PC-3 (cell line): Measurements from ENCODE around the gene MRPL4. TPM values are rescaled to one million over a fixed set of nuclear protein-coding genes. Genes with fewer than 3 reads are reported as not detected.
"Not testable (repeated sequence)": the region's sequence is repeated elsewhere in the genome, so short reads cannot be mapped to it uniquely, and the experiment has no call there.

Experiments used
- ATAC-seq: fragments of 200-7000 bp; cut with Tn5 transposase; 2 replicates; pipeline ENCODE4 v1.9.1; 2020; ENCODE audit warnings: mild to moderate bottlenecking, moderate library complexity
- BruUV-seq: library from RNA; stranded (reverse); fragments of 400-500 nt; replicated peaks from 2 replicates; lab custom pipeline; 2021; lab: Mats Ljungman, UMichigan
- CTCF ChIA-PET: fragments of 300-600 bp; sonication (Branson Sonifier 250); formaldehyde crosslinking; loops from one replicate; lab custom pipeline; 2022; ENCODE audit warnings: antibody characterized with exemption; lab: Charles Lee
- POLR2A ChIA-PET: fragments of 300-600 bp; sonication (Branson Sonifier 250); formaldehyde crosslinking; loops from one replicate; lab custom pipeline; 2022; ENCODE audit warnings: antibody characterized with exemption; ENCODE audit not compliant: unreplicated experiment; lab: Charles Lee
- DNase-seq: peaks from one replicate; pipeline ENCODE4 v3.0.0-alpha.2; 2015
- H2AFZ ChIP-seq: fragments of 300-600 bp; sonication (generic); 2 replicates; pipeline ENCODE4 v1.6.0; 2016; ENCODE audit warnings: antibody characterized with exemption, low read length
- H3F3A ChIP-seq: fragments of 300-600 bp; sonication (generic); one replicate; pipeline ENCODE4 v1.6.0; 2017; ENCODE audit warnings: antibody characterized with exemption, low read length, control low read depth, mild to moderate bottlenecking; ENCODE audit not compliant: unreplicated experiment
- H3K27ac ChIP-seq: fragments of 300-600 bp; sonication (generic); 2 replicates; pipeline ENCODE4 v1.5.1; 2016; ENCODE audit warnings: mild to moderate bottlenecking, low read length
- H3K27me3 ChIP-seq: fragments of 300-600 bp; sonication (generic); 2 replicates; pipeline ENCODE4 v1.6.1; 2016; ENCODE audit warnings: low read length, mixed read lengths
- H3K36me3 ChIP-seq: fragments of 300-600 bp; sonication (generic); 2 replicates; pipeline ENCODE4 v1.6.1; 2016; ENCODE audit warnings: low read depth, mixed run types, low read length, mixed read lengths
- H3K4me1 ChIP-seq: fragments of 300-600 bp; sonication (generic); 2 replicates; pipeline ENCODE4 v1.5.1; 2016; ENCODE audit warnings: low read length; ENCODE audit not compliant: insufficient read depth
- H3K4me2 ChIP-seq: fragments of 300-600 bp; sonication (generic); 2 replicates; pipeline ENCODE4 v1.6.0; 2016; ENCODE audit warnings: low read length
- H3K4me3 ChIP-seq: fragments of 300-600 bp; sonication (generic); 2 replicates; pipeline ENCODE4 v1.5.1; 2016; ENCODE audit warnings: mild to moderate bottlenecking, low read length, mixed read lengths
- H3K79me2 ChIP-seq: fragments of 300-600 bp; sonication (generic); 2 replicates; pipeline ENCODE4 v1.6.1; 2017; ENCODE audit warnings: low read length, mixed read lengths
- H3K9ac ChIP-seq: fragments of 300-600 bp; sonication (generic); 2 replicates; pipeline ENCODE4 v1.6.0; 2016; ENCODE audit warnings: mild to moderate bottlenecking, low read length
- H3K9me2 ChIP-seq: fragments of 300-600 bp; sonication (generic); replicated peaks from 2 replicates; pipeline ENCODE4 v1.6.1; 2016; ENCODE audit warnings: mixed run types, low read length, mixed read lengths
- H3K9me3 ChIP-seq: fragments of 300-600 bp; sonication (generic); 2 replicates; pipeline ENCODE4 v1.6.1; 2016; ENCODE audit warnings: low read length, mixed read lengths
- H4K20me1 ChIP-seq: fragments of 300-600 bp; sonication (generic); 2 replicates; pipeline ENCODE4 v1.6.1; 2016; ENCODE audit warnings: low read length, mixed read lengths
- CTCF ChIP-seq: fragments of 300-600 bp; sonication (generic); conservative IDR thresholded peaks from 2 replicates; pipeline ENCODE4 v1.5.1; 2017; ENCODE audit warnings: antibody characterized with exemption, low read depth, mild to moderate bottlenecking, low read length
- EZH2 ChIP-seq: fragments of 300-600 bp; sonication (generic); IDR thresholded peaks from one replicate; pipeline ENCODE4 v1.6.1; 2017; ENCODE audit warnings: antibody characterized with exemption, mild to moderate bottlenecking, low read length; ENCODE audit not compliant: unreplicated experiment
- EZH2phosphoT487 ChIP-seq: fragments of 300-600 bp; sonication (generic); IDR thresholded peaks from 2 replicates; pipeline ENCODE4 v1.6.1; 2018; ENCODE audit warnings: mild to moderate bottlenecking, antibody characterized with exemption, low read length, borderline replicate concordance
- intact Hi-C: fragments of 100-400 bp; cut with micrococcal nuclease; formaldehyde crosslinking; loops from 2 replicates; pipeline ENCODE4 v1.9.0; 2023
- total RNA-seq: library from RNA; depleted of rRNA; stranded (reverse); fragments of >200 nt; gene quantifications from 2 replicates; pipeline ENCODE4 v1.2.3, GENCODE V29; 2014

MRPL4 gene
- total RNA-seq, 1 experiment from 2014 or later = 336 TPM

- TF ChIP-seq EZH2 (no peak), EZH2phosphoT487 (no peak), CTCF (no peak)
- Histone ChIP-seq H3K9me2 (no peaks in the 10 kb centered on the region), H3K27ac (no peak overlapping the region), H3K27me3 (no peaks in the 10 kb centered on the region), H4K20me1 (no peaks in the 10 kb centered on the region), H3K9ac (no peak overlapping the region), H3K9me3 (no peaks in the 10 kb centered on the region), H3K79me2 (no peaks in the 10 kb centered on the region), H3K4me1 (peaks cover 21% of the 10 kb centered on the region), H2AFZ (no peak overlapping the region), H3F3A (no peaks in the 10 kb centered on the region), H3K4me2 (no peak overlapping the region), H3K36me3 (no peaks in the 10 kb centered on the region), H3K4me3 (no peak overlapping the region)
- no peak for ATAC-seq
- ChIA-PET CTCF (no interaction called here), POLR2A (no interaction called here)
- BruUV-seq = no TSS peak
- no peak for DNase-seq
- intact Hi-C loops = no loop called here
Measured at GRCh38 chr19:10235003-10235402, 17.0 kb upstream of the MRPL4 start.

- BruUV-seq, H3K4me2 ChIP-seq, H3K27ac ChIP-seq, H3K9me2 ChIP-seq, H3F3A ChIP-seq, POLR2A ChIA-PET, H3K27me3 ChIP-seq, CTCF ChIA-PET, ATAC-seq, DNase-seq, H4K20me1 ChIP-seq, H3K9ac ChIP-seq, H3K9me3 ChIP-seq, H3K79me2 ChIP-seq, H2AFZ ChIP-seq, H3K36me3 ChIP-seq, intact Hi-C loops, H3K4me3 ChIP-seq: not testable (repeated sequence)
- H3K4me1 ChIP-seq = peaks cover 16% of the 10 kb centered on the region
Measured at GRCh38 chr19:10235409-10235808, 16.6 kb upstream of the MRPL4 start.

- Histone ChIP-seq H3K9me2 (no peaks in the 10 kb centered on the region), H3K36me3 (no peaks in the 10 kb centered on the region), H2AFZ (no peak overlapping the region), H3K9me3 (no peaks in the 10 kb centered on the region), H3F3A (no peaks in the 10 kb centered on the region), H3K9ac (no peak overlapping the region), H4K20me1 (no peaks in the 10 kb centered on the region), H3K27ac (peak overlapping the region; percentile 14; the same call in 1 of the 2 replicates), H3K4me1 (peaks cover 22% of the 10 kb centered on the region), H3K27me3 (no peaks in the 10 kb centered on the region), H3K4me3 (no peak overlapping the region), H3K4me2 (no peak overlapping the region), H3K79me2 (no peaks in the 10 kb centered on the region)
- no TSS peak for BruUV-seq
- POLR2A ChIA-PET = no interaction called here
- DNase-seq (no peak), ATAC-seq (peak; percentile 14; the same call in 1 of the 2 replicates)
- TF ChIP-seq EZH2phosphoT487 = no peak
- TF ChIP-seq EZH2 = no peak
- no peak for TF ChIP-seq CTCF
- CTCF ChIA-PET = interaction anchor here (0.6 to 1.3 kb wide), 3 partner anchors 12 to 229 kb away, joined by 3 to 9 read pairs (median 5); no protein-coding TSS in a partner anchor
- intact Hi-C loops = no loop called here
Measured at GRCh38 chr19:10237702-10238101, 14.3 kb upstream of the MRPL4 start.
